PC-9 (cell line): ENCODE results near the gene NUDT11. TPM values are rescaled to one million over a fixed set of nuclear protein-coding genes. Genes with fewer than 3 reads are reported as not detected.
"Not testable (repeated sequence)": the region's sequence is repeated elsewhere in the genome, so short reads cannot be mapped to it uniquely, and the experiment has no call there.

Experiments used
- BruUV-seq: library from RNA; stranded (reverse); fragments of 400-500 nt; replicated peaks from 2 replicates; lab custom pipeline; 2021; lab: Mats Ljungman, UMichigan
- CTCF ChIA-PET: fragments of 300-600 bp; sonication (Branson Sonifier 250); formaldehyde crosslinking; loops from one replicate; lab custom pipeline; 2022; ENCODE audit warnings: antibody characterized with exemption; lab: Charles Lee
- POLR2A ChIA-PET: fragments of 300-600 bp; sonication (Branson Sonifier 250); formaldehyde crosslinking; loops from one replicate; lab custom pipeline; 2022; ENCODE audit warnings: antibody characterized with exemption; ENCODE audit not compliant: unreplicated experiment; lab: Charles Lee
- DNase-seq, 2 experiments: peaks; one replicate each; pipeline versions ENCODE4 v3.0.0 to v3.0.0-alpha.2; 2015 to 2022; ENCODE audit warnings: mixed read lengths in 1 of 2
- H2AFZ ChIP-seq: fragments of 200-600 bp; sonication (generic); 2 replicates; pipeline ENCODE4 v1.8.1; 2017; ENCODE audit warnings: antibody characterized with exemption
- H3F3A ChIP-seq: fragments of 200-600 bp; sonication (generic); 2 replicates; pipeline ENCODE4 v1.8.1; 2017; ENCODE audit warnings: antibody characterized with exemption, mild to moderate bottlenecking, low read depth; ENCODE audit not compliant: insufficient read depth
- H3K27ac ChIP-seq: fragments of 200-600 bp; sonication (generic); 2 replicates; pipeline ENCODE4 v1.6.1; 2016; ENCODE audit warnings: mixed run types
- H3K27me3 ChIP-seq: fragments of 200-600 bp; sonication (generic); 2 replicates; pipeline ENCODE4 v1.6.1; 2016; ENCODE audit warnings: low read depth, mixed run types; ENCODE audit not compliant: insufficient read depth
- H3K36me3 ChIP-seq: fragments of 200-600 bp; sonication (generic); 2 replicates; pipeline ENCODE4 v1.6.1; 2016; ENCODE audit warnings: low read depth, mixed run types
- H3K4me1 ChIP-seq: fragments of 200-600 bp; sonication (generic); replicated peaks from 2 replicates; pipeline ENCODE4 v1.6.1; 2016; ENCODE audit warnings: mixed run types; ENCODE audit not compliant: insufficient read depth
- H3K4me2 ChIP-seq: fragments of 200-600 bp; sonication (generic); 2 replicates; pipeline ENCODE4 v1.6.1; 2017; ENCODE audit warnings: mixed run types
- H3K4me3 ChIP-seq: fragments of 200-600 bp; sonication (generic); 2 replicates; pipeline ENCODE4 v1.6.1; 2016; ENCODE audit warnings: mixed run types
- H3K79me2 ChIP-seq: fragments of 200-600 bp; sonication (generic); 2 replicates; pipeline ENCODE4 v1.6.1; 2017; ENCODE audit warnings: low read depth, mixed run types
- H3K9me2 ChIP-seq: fragments of 200-600 bp; sonication (generic); 2 replicates; pipeline ENCODE4 v1.8.1; 2017; ENCODE audit warnings: mild to moderate bottlenecking; ENCODE audit not compliant: insufficient read depth
- H3K9me3 ChIP-seq: fragments of 200-600 bp; sonication (generic); 2 replicates; pipeline ENCODE4 v1.8.1; 2016; ENCODE audit warnings: low read depth; ENCODE audit not compliant: insufficient read depth
- H4K20me1 ChIP-seq: fragments of 200-600 bp; sonication (generic); 2 replicates; pipeline ENCODE4 v1.8.1; 2017; ENCODE audit not compliant: insufficient read depth
- CTCF ChIP-seq: fragments of 200-600 bp; sonication (generic); conservative IDR thresholded peaks from 2 replicates; pipeline ENCODE4 v1.6.1; 2017; ENCODE audit warnings: mixed run types, antibody characterized with exemption, mild to moderate bottlenecking, moderate library complexity
- EZH2 ChIP-seq: fragments of 200-600 bp; sonication (generic); IDR thresholded peaks from 2 replicates; pipeline ENCODE4 v1.8.0; 2017; ENCODE audit warnings: antibody characterized with exemption, low read depth
- intact Hi-C: fragments of 100-400 bp; cut with micrococcal nuclease; formaldehyde crosslinking; loops from one replicate; pipeline ENCODE4 v1.10.0; 2022; ENCODE audit not compliant: unreplicated experiment
- total RNA-seq: library from RNA; stranded (reverse); gene quantifications from 2 replicates; pipeline ENCODE4 v1.2.3, GENCODE V29; 2021

Gene NUDT11
- total RNA-seq, 1 experiment from 2014 or later, result not detected

- Histone ChIP-seq H2AFZ (no peak overlapping the region), H3K4me1 (no peaks in the 10 kb centered on the region), H3K79me2 (no peaks in the 10 kb centered on the region), H4K20me1 (no peaks in the 10 kb centered on the region), H3K36me3 (no peaks in the 10 kb centered on the region), H3F3A (no peaks in the 10 kb centered on the region), H3K27me3 (no peaks in the 10 kb centered on the region), H3K4me3 (no peak overlapping the region), H3K4me2 (no peak overlapping the region), H3K9me2 (no peaks in the 10 kb centered on the region), H3K9me3 (no peaks in the 10 kb centered on the region), H3K27ac (no peak overlapping the region)
- POLR2A ChIA-PET, result no interaction called here
- TF ChIP-seq EZH2 (no peak), CTCF (no peak)
- intact Hi-C loops, result no loop called here
- CTCF ChIA-PET, result no interaction called here
- no TSS peak for BruUV-seq
- no peak for DNase-seq
Measured at GRCh38 chrX:51507551-51507950, 11.2 kb upstream of the NUDT11 start.

GRCh38 chrX:51495701-51496488 is 497 bp downstream of the NUDT11 start:
- H3K4me3 ChIP-seq, H3K36me3 ChIP-seq, H3K79me2 ChIP-seq, H4K20me1 ChIP-seq, H2AFZ ChIP-seq, BruUV-seq, DNase-seq, H3K9me2 ChIP-seq, POLR2A ChIA-PET, H3F3A ChIP-seq, intact Hi-C loops, H3K27me3 ChIP-seq, CTCF ChIA-PET, H3K9me3 ChIP-seq, H3K4me2 ChIP-seq, H3K4me1 ChIP-seq, H3K27ac ChIP-seq: not testable (repeated sequence)

GRCh38 chrX:51494409-51494808 is 2.0 kb downstream of the NUDT11 start:
- no peaks in the 10 kb centered on the region for H3K36me3 ChIP-seq
- H3K4me3 ChIP-seq, result no peak overlapping the region
- H4K20me1 ChIP-seq, result no peaks in the 10 kb centered on the region
- no peak overlapping the region for H3K4me2 ChIP-seq
- no peaks in the 10 kb centered on the region for H3K9me2 ChIP-seq
- DNase-seq, result no peak
- no peak overlapping the region for H3K27ac ChIP-seq
- no peaks in the 10 kb centered on the region for H3K4me1 ChIP-seq
- ChIA-PET CTCF (no interaction called here), POLR2A (no interaction called here)
- H3K27me3 ChIP-seq, result no peaks in the 10 kb centered on the region
- TF ChIP-seq EZH2 (no peak), CTCF (no peak)
- intact Hi-C loops, result no loop called here
- H2AFZ ChIP-seq, result no peak overlapping the region
- H3K79me2 ChIP-seq, result no peaks in the 10 kb centered on the region
- no TSS peak for BruUV-seq
- no peaks in the 10 kb centered on the region for H3K9me3 ChIP-seq
- H3F3A ChIP-seq, result no peaks in the 10 kb centered on the region

GRCh38 chrX:51487960-51488267 is 8.5 kb downstream of the NUDT11 start:
- no peak overlapping the region for H3K27ac ChIP-seq
- H3K4me2 ChIP-seq, result no peak overlapping the region
- intact Hi-C loops, result no loop called here
- H3K9me2 ChIP-seq, result no peaks in the 10 kb centered on the region
- no peaks in the 10 kb centered on the region for H3K36me3 ChIP-seq
- DNase-seq, result no peak
- BruUV-seq, result no TSS peak
- no peak overlapping the region for H2AFZ ChIP-seq
- H3K27me3 ChIP-seq, result no peaks in the 10 kb centered on the region
- H3F3A ChIP-seq, result no peaks in the 10 kb centered on the region
- H3K79me2 ChIP-seq, result no peaks in the 10 kb centered on the region
- H4K20me1 ChIP-seq, result no peaks in the 10 kb centered on the region
- CTCF ChIA-PET, result no interaction called here
- no peaks in the 10 kb centered on the region for H3K4me1 ChIP-seq
- no peak overlapping the region for H3K4me3 ChIP-seq
- no peaks in the 10 kb centered on the region for H3K9me3 ChIP-seq
- POLR2A ChIA-PET, result no interaction called here
- TF ChIP-seq EZH2 (no peak), CTCF (no peak)
